Measurements from ENCODE around the gene GOLGA6L7.
"Not testable (repeated sequence)": the region's sequence is repeated elsewhere in the genome, so short reads cannot be mapped to it uniquely, and the experiment has no call there.

GOLGA6L7 gene

DNA sequence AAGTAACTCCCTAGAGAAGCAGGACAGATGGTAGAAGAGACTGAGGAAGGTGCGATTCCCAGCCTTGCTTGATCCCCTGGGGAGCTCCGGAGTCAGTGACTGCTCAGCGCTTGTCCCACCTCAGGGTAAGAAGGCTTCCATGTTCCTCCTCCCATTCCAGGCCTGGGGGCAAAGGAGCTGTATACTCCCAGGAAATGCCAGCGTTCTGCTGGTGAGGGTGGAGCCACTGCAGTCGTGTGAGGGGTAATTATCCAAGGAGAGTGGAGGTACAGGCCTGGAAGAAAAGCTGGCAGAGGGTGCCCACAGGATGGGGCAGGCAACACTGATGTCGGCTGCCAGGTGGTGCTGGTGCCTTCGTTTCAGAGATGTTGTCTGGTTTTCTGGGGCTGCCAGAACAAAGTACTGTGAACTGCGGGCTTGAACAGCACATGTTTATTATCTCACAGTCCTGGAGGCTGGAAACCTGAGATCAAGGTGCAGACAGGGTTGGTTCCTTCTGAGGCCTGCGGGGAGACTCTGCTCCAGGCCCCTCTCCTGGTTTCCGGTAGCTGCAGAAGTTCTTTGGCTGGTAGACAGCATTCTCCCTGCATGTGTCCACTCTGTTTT, 25.2 kb upstream of the GOLGA6L7 start:
- Mint-ChIP-seq H3K9me3 (no peaks in the 10 kb centered on the region), H3K4me1 (peaks cover 15% of the 10 kb centered on the region), H3K4me3 (no peak overlapping the region), H3K27me3 (no peaks in the 10 kb centered on the region), H3K27ac (no peak overlapping the region), H3K36me3 (no peaks in the 10 kb centered on the region)

DNA sequence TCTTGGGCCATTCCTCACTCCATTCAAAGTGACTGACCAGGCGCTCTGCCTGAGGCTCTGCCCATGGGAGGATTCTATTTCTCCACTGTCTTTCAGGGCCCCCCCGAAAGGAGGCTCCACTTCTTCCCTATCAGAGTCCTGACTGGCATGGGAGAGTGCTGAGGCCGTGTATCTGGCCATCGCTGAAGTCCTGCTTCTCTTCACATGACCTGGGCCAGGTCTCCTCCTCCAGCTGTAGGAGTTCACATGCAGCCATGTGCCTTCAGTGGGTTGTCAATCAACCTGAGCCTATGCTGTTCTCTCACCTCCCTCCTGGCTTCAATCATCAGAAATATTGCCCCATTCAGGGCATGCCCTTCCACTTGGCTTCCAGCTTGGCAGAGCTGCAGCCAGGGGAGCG, 24.6 kb upstream of the GOLGA6L7 start:
- no peaks in the 10 kb centered on the region for H3K9me3 Mint-ChIP-seq
- no peak overlapping the region for H3K4me3 Mint-ChIP-seq
- no peak overlapping the region for H3K27ac Mint-ChIP-seq
- H3K27me3 Mint-ChIP-seq = no peaks in the 10 kb centered on the region
- peaks cover 15% of the 10 kb centered on the region for H3K4me1 Mint-ChIP-seq
- no peaks in the 10 kb centered on the region for H3K36me3 Mint-ChIP-seq

DNA sequence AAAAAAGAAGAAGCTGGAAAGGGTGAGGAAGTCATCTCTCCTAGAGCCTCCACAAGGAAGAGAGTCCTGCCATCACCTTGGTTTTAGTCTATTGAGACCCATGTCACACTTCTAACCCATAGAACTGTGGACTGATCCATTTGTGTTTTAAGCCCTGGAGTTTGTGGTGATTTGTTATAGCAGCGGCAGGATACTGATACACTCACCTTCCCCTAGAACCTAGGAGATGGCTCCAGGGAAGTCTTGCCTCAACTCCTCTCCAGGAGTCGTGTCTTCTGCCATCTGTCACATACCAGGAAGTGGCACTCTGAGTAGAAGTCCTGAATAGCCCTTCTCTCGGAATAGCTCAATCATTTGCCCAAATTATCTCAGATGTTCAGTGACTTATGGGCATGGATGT, 22.7 kb upstream of the GOLGA6L7 start:
- H3K27ac Mint-ChIP-seq = no peak overlapping the region

DNA sequence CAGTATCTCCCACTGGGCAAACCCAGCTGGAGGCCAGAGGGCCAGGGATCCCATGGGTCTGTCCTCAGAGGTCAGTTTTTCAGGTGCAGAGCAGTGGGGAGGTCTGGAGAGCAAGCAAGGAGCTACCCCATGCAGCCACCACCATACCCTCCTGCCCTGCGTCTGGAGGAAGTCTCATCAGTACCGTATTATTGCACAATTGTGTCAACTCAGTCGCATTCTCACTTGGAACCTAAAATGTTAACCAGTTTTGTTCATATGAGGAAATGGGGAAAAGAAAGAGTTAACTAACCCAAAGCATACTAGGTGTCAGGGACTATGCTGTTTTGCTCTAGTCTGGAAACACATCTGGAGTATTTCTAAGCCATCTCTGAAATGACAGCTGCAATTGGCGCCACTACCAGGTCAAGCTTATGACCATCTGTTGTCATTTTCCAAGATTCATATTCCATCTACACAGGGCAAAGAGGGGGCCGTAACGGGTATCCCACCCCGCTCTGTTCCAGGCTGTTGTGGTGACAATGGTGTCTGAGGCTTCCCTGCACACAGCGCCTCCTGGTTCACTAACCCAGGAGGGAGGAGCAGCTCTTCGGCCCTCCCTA, 20.4 kb upstream of the GOLGA6L7 start:
- Mint-ChIP-seq H3K27me3 (no peaks in the 10 kb centered on the region), H3K27ac (no peak overlapping the region), H3K4me1 (no peaks in the 10 kb centered on the region), H3K36me3 (no peaks in the 10 kb centered on the region), H3K4me3 (no peak overlapping the region), H3K9me3 (no peaks in the 10 kb centered on the region)

More for the DNA sequence above, 22.7 kb upstream of the GOLGA6L7 start:
- no peaks in the 10 kb centered on the region for H3K36me3 Mint-ChIP-seq
- no peaks in the 10 kb centered on the region for H3K27me3 Mint-ChIP-seq
- no peaks in the 10 kb centered on the region for H3K9me3 Mint-ChIP-seq
- H3K4me3 Mint-ChIP-seq = no peak overlapping the region
- H3K4me1 Mint-ChIP-seq = peaks cover 12% of the 10 kb centered on the region

DNA sequence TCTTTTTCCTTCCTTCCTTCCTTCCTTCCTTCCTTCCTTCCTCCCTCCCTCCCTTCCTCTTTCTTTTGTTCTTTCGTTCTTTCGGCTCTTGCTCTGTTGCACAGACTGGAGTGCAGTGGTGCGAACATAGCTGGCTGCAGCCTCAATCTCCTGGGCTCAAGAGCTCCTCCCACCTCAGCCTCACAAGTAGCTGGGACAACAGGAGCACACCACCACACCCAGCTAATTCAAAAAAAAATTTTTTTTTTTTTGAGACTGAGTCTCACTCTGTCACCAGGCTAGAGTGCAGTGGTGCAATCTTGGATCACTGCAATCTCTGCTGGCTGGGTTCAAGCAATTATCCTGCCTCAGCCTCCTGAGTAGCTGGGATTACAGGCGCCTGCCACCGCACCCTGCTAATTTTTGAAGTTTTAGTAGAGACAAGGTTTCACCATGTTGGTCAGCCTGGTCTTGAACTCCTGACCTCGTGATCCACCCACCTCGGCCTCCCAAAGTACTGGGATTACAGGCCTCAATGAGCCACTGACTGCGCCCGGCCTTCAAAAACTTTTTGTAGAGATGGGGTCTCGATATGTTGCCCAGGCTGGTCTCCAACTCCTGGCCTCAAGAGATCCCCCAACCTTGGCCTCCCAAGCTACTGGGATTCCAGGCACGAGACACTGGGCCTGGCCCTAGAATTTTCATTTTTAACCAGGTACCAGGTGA, 13.3 kb upstream of the GOLGA6L7 start:
- H3K4me1 Mint-ChIP-seq, H3K36me3 Mint-ChIP-seq, H3K4me3 Mint-ChIP-seq, H3K9me3 Mint-ChIP-seq, H3K27me3 Mint-ChIP-seq, H3K27ac Mint-ChIP-seq: not testable (repeated sequence)

DNA sequence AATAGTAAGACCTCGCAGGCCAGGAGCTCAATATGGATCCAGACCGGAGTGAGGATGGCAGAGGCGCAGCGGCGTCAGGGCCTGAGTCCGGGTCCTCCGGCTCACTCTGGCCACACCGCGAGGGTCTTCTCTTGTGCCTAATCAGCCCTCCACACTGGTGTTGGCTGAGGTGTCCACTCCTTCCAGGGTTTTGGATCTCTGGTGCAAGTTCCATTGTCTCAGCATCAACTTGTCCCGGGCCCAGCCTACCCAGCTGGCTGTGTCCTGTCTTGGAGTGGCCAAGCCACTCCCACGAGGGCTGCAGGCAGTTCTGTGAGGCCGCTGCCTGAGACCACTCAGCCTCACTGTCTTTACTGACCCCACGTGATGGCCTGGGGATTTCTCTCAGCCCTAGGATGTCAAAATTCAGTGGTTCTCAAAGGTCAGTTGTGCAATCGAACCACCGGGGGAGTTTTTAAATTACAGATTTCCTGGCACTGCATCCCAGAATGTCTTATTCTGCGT, 12.6 kb upstream of the GOLGA6L7 start:
- Mint-ChIP-seq H3K27ac (no peak overlapping the region), H3K9me3 (no peaks in the 10 kb centered on the region), H3K4me1 (no peaks in the 10 kb centered on the region), H3K36me3 (peaks cover 2% of the 10 kb centered on the region), H3K27me3 (no peaks in the 10 kb centered on the region), H3K4me3 (no peak overlapping the region)

DNA sequence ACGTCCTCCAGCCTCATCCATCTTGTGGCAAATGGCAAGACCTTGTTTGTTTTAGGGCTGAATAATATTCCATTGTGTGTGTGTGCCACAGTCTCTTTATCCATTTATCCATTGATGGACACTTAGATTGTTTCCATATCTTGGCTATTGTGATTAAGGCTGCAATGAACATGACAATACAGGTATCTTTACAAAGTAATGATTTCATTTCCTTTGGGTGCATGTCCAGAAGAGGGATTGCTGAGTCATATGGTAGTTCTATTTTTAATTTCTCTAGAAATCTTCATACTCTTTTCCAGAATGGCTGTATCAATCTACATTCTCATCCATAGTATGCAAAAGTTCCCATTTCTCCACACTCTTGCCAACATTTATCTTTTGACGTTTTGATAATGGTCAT, 6.1 kb upstream of the GOLGA6L7 start:
- H3K36me3 Mint-ChIP-seq, H3K27me3 Mint-ChIP-seq, H3K4me1 Mint-ChIP-seq, H3K4me3 Mint-ChIP-seq, H3K27ac Mint-ChIP-seq, H3K9me3 Mint-ChIP-seq: not testable (repeated sequence)

DNA sequence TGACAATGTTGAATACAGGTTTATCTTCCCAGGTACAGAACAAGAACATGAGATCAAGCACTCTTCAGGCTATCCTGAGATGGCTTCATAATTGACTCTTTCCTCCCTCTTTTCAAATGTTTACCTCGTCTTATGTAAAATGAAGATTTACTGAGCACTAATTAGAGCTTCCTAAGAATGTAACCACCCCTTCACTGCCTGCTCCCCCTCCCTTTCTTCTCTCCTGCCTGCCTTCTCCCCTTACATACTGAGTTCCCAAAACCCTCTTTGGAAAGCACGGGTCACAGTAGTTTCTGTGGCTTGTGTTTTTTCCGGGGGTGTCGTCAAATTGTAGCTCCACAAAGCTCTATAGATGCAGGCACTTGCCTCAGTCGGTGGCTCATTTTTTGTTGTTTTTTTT, 5.2 kb upstream of the GOLGA6L7 start:
- H3K27me3 Mint-ChIP-seq, H3K4me3 Mint-ChIP-seq, H3K9me3 Mint-ChIP-seq, H3K27ac Mint-ChIP-seq, H3K4me1 Mint-ChIP-seq, H3K36me3 Mint-ChIP-seq: not testable (repeated sequence)

DNA sequence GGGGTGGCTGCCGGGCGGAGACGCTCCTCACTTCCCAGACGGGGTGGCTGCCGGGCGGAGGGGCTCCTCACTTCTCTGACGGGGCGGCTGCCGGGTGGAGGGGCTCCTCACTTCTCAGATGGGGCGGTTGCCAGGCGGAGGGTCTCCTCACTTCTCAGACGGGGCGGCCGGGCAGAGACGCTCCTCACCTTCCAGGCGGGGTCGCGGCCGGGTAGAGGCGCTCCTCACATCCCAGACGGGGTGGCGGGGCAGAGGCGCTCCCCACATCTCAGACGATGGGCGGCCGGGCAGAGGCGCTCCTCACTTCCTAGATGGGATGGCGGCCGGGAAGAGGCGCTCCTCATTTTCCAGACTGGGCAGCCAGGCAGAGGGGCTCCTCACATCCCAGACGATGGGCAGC, 1.3 kb upstream of the GOLGA6L7 start:
- H3K4me3 Mint-ChIP-seq, H3K27ac Mint-ChIP-seq, H3K9me3 Mint-ChIP-seq, H3K27me3 Mint-ChIP-seq, H3K36me3 Mint-ChIP-seq: not testable (repeated sequence)
- H3K4me1 Mint-ChIP-seq = peaks cover 13% of the 10 kb centered on the region

DNA sequence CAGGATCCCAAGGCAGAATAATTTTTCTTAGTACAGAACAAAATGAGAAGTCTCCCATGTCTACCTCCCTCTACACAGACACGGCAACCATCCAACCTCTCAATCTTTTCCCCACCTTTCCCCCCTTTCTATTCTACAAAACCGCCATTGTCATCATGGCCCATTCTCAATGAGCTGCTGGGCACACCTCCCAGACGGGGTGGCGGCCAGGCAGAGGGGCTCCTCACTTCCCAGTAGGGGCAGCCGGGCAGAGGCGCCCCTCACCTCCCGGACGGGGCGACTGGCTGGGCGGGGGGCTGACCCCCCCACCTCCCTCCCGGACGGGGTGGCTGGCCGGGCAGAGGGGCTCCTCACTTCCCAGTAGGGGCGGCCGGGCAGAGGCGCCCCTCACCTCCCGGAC, 827 bp upstream of the GOLGA6L7 start:
- not testable (repeated sequence) for H3K4me3 Mint-ChIP-seq, H3K36me3 Mint-ChIP-seq, H3K9me3 Mint-ChIP-seq, H3K27ac Mint-ChIP-seq, H3K27me3 Mint-ChIP-seq
- H3K4me1 Mint-ChIP-seq = peaks cover 13% of the 10 kb centered on the region

DNA sequence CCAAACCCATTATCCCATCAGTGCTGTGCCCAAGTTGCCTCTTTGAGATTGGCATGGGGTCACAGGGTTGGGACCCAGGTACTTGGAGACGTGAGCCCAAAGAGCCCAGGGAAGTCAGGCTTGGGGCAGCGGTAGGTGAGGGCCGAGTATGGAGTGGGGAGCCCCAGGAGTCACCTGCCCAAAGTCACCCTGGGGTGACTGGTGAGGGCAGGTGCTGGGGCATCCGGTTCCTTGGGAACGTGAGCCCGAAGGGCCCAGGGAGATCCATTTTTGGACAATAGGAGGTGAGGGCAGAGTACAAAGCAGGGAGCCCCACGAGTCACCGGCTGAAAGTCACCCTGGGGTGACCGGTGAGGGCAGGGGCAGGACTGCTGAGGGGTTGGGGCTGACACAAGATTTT, 485 bp downstream of the GOLGA6L7 start:
- not testable (repeated sequence) for H3K9me3 Mint-ChIP-seq, H3K4me3 Mint-ChIP-seq, H3K27ac Mint-ChIP-seq, H3K36me3 Mint-ChIP-seq, H3K27me3 Mint-ChIP-seq
- peaks cover 13% of the 10 kb centered on the region for H3K4me1 Mint-ChIP-seq

DNA sequence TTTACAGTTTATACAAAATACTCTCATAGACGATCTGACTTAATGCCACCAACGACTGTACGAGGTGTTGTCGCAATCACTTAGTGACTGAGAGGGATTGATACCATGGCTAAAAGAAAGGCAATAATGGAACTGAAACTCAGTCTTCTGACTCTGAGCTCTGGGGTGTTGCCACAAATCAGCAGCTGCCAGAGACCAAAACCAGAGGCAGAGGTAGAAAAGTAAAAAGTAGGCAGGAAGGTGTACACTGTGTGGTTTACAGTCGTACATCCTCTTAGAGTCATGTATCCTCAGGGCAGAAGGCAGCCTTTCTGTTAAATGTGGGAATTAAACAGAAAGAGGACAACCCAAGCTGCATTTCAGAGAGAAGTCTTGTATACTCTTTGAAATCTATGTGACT, 1.2 kb downstream of the GOLGA6L7 start:
- H3K4me3 Mint-ChIP-seq, H3K9me3 Mint-ChIP-seq, H3K27ac Mint-ChIP-seq, H3K27me3 Mint-ChIP-seq, H3K36me3 Mint-ChIP-seq: not testable (repeated sequence)
- H3K4me1 Mint-ChIP-seq = peaks cover 13% of the 10 kb centered on the region

DNA sequence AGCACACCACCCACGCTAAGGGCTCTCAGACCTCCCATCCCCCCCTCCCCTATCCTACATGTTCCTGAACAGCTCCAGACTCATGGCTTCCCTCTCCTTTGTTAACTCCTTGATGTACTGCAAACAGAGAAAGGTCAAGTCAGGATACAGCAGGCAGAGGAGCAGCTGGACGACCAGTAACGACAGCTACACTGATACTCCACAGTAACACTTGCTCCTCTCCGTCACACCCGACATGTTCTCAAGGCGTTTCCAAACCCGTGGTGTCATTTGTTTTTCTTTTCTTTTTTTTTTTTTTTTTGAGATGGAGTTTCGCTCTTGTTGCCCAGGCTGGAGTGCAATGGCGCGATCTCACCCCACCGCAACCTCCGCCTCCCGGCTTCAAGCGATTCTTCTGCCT, 4.3 kb downstream of the GOLGA6L7 start:
- not testable (repeated sequence) for H3K27ac Mint-ChIP-seq, H3K27me3 Mint-ChIP-seq, H3K4me3 Mint-ChIP-seq, H3K36me3 Mint-ChIP-seq, H3K9me3 Mint-ChIP-seq
- peaks cover 13% of the 10 kb centered on the region for H3K4me1 Mint-ChIP-seq

DNA sequence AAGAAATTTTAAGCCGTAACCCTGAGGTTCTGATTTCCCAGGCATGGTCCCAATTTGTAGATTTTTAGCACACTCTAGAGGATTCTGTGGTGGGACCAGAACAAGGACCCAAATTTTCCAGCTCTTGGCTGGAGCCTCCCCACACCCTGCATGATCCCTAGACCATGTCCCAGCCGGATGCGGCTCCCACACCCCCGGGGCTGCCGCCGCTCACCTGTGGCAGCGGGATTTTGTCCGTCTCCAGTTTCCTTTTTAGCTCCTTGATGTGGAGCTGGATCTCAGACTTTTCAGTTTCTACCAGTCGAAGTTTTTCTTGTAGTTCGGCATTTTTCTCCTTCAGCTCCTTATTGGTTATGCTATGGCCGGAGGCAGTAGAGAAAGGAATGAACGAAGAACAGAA, 4.9 kb downstream of the GOLGA6L7 start:
- H3K36me3 Mint-ChIP-seq, H3K4me3 Mint-ChIP-seq, H3K27me3 Mint-ChIP-seq, H3K27ac Mint-ChIP-seq, H3K9me3 Mint-ChIP-seq: not testable (repeated sequence)
- H3K4me1 Mint-ChIP-seq = peaks cover 13% of the 10 kb centered on the region

DNA sequence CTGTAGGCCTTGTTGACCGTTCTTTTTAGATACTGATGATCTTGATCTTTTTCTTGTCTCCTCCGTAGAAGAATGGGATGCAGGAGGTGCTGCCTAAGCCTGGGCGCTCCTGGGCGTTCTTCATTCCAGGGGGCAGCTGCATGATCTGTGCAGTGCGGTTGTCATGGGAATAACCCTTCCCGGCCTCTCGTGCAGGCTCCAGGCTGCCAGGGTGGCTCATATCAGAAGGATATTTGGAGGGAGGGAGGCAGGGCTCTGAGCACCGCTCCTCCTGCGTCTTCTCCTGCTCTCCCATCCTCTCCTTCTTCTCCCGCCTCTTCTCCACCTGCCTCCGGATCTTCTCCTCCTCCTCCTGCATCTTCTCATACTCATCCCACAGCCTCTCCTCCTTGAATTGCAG, 6.2 kb downstream of the GOLGA6L7 start:
- not testable (repeated sequence) for H3K36me3 Mint-ChIP-seq, H3K4me1 Mint-ChIP-seq, H3K27ac Mint-ChIP-seq, H3K4me3 Mint-ChIP-seq, H3K27me3 Mint-ChIP-seq, H3K9me3 Mint-ChIP-seq

DNA sequence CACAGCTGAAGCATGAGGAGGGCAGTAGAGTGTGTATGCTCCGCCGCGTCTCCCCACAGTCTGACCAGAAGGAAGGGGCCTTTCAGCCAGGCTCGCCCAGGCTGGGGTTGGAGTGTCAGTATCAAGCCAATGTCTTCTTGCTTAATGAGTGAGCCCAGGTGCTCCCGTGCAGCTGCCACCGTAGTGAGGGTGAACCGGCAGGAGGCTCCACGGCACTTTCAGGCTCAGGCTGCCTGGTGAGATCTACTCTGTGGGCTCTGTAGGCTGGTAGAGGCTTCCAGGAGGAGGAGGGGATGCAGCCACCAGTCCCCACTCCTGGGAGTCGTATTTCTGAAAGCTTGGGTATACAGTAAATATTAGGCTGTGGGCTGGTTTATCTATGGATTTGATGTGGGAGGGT, 8.2 kb downstream of the GOLGA6L7 start:
- H3K36me3 Mint-ChIP-seq, H3K27me3 Mint-ChIP-seq, H3K4me3 Mint-ChIP-seq, H3K9me3 Mint-ChIP-seq, H3K4me1 Mint-ChIP-seq, H3K27ac Mint-ChIP-seq: not testable (repeated sequence)

Data from activated naive CD4-positive, alpha-beta T cell treated with anti-CD3 and anti-CD28 coated beads, Interleukin-2, amount 50 U/mL, for 24 hours (primary cell).